Activated CD4-positive, alpha-beta T cell treated with anti-CD3 and anti-CD28 coated beads, Interleukin-2, amount 50 U/mL, for 16 hours (primary cell): ENCODE results near the gene CARNS1.

Source experiments
- DNase-seq: peaks from one replicate; pipeline ENCODE4 v3.0.0-alpha.2; 2020

CARNS1 gene

GRCh38 chr11:67376063-67376820, 39.2 kb upstream of the CARNS1 start:
- DNase-seq = no peak

DNA sequence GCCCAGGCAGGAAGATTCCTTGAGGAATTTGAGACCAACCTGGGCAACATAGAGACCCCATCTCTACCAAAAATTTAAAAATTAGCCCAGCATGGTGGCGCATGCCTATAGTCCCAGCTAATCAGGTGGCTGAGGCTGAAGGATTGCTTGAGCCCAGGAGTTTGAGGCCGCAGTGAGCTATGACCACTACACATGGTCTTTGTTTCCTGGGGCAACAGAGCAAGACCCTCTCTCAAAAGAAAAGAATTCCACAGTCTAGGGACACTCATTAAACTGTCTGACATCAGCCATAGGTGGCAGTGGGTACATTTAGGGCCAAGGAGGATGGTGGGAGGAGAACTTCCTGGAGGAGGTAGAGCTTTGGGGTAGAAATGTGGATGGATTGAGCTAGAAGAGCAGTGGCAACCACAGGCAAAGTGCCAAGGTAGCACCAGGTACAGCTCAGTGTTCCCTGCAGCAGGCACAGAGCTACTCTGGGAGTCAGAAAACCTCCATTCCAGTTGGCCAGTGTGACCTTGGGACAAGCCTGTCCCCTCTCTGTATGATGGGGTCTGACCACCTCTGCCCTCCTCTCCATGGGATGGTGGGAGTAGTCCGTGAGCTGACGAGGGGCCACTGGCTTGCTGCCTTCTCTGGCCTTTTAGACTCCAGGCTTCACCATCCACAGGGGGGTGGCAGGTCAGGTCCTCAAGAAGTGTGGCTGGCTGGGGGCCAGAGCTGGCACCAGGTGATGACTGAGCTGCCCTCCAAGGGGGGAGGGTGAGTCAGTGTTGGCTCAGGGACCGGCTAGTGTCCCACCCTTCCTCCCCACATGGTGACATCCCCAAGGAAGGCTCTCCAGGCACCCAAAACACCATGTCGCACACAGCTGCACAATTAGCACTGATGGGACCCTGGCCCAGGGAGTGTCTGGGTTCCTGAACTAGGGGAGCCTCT, 38.3 kb upstream of the CARNS1 start:
- no peak for DNase-seq

- DNase-seq = no peak
Observed at GRCh38 chr11:67378544-67378943, 36.9 kb upstream of the CARNS1 start.

DNA sequence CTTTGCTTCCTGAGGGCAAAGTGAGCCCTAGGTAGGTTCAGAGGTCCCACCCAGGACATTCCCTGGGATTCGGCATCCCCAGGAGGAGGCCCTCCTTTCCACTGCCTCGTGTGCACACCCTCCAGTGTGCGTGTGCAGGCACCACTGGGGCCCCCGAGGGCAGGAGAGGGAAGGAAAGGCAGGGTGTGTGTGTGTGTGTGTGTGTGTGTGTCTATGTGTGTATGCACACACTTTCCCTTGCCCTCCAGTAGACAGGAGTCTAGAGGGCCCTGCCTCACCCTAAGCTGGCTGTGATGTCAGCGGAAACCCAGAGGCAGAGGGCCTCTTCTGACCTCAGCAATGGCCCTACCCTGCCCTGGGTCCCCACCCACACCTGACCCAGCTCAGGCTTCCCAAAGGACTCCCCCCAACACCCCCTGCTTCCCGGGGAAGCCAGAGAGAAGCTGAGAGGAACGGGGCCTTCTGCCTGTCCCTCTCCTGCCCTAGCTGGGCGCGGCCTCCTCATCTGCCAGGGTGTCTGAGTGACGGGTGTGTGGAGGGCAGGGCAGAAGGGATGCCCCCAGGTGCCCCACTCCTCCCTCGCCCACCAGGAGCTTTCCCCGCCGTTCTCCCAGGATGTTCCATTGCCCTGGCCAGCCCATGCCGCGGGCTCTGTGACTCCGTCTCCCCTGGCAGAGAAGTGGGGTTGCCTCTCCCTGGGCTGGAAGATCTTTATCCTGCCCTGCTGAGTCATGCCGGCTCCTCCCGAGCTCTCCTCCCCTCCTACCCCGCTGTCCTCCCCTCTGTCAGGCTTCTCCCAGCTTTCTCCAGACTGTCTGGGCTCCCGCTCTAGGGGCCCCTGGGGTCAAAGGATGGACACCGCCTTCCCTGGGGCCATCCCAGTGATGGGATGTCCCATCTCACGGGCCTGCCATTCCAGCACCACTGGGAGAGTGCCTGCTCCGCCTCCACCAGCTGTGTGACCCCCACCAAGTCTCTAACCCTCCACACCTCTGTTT, 36.1 kb upstream of the CARNS1 start:
- no peak for DNase-seq

DNA sequence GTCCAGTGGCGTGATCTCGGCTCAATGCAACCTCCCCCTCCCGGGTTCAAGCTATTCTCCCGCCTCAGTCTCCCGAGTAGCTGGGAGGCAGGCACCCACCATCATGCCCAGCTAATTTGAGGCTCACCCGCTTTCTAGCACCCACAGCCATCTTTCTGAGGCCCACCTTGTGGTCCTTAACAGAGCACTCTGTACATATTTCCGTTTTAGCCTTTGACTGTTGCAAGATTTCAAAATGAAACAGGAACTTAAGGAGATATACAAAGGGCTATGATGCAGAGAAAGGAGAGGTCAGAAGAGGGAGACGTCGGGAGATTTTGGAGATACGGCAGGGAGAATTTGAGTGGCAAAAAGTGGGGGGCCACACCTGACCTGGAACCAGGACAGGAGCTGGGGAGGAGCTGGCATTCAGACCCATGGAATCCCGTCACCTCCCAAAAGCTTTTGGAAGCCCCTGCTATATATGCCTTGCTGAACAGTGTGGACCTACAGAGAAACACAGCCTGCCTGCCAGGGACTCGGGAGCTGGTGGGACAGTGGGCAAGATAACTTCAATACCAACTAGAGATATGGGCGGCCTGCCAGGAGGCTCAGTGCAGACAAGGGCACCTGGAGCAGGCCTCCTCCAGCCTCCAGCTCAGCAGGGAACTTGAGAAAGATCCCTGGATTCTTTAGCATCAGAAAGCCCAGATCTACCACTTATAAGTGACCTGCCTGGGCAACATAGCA, 34.1 kb upstream of the CARNS1 start:
- no peak for DNase-seq

DNA sequence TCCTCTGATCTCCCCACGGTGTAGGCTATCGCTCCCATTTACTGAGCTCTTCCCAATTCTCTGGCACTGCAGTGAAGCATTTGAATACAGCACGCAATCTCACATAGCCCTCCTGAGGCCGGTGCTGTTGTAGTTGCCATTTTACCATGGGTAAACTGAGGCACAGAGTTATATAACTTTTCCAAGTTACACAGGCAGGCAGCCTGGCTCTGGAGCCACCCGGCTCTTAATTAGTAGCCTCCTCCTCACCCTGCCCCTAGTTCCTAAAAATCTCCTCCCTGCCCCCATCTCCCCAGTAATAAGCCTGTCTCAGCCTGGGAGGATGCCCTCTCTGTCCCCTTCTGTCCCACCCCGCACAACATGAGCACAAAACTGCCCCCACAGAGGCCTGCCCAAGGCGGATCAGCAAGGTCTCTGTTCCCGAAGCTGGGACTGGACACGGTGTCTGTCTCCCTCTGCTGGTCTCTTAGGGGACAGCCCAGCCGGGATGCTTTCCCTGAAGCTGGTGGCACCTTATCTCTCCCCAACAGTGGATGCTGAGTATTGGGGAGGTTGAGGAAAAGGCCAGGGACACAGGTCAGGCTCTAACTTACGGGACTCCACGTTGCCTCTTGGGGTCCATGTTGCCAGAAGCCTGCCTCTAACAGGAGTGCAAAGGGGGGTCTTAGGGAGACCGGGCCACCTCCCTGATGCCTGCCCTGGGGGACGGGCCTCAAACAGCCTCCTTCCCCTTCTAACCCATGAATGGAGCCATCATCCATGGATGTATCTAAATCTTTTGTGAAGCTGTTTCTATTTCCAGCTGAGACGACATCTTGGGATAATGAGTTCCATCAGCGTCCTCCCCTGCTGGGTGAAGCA, 33.0 kb upstream of the CARNS1 start:
- peak; percentile 85 for DNase-seq

DNA sequence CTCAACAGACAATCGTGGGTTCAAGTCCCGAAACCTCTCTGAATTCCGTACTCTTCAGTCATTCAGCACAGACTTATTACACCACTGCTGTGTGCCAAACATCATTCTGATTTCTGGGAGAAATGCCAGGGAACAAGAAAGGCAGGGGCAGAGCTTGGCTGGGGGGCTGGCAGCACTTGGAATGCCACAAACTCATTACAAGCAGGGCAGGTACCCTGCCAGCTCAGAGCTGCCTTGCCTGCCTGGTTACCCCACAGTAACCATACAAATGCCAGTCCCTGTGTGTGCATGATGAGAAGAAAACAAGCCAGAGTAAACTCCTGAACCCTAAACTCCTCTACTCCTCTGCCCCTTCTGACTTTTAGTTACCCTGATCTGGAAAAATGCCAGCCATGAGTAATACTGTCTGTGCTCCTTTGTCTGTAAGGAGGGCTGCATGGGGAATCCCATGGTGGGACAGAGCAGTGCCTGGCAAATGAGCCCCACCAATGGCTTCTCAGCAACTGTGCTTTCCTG, 30.6 kb upstream of the CARNS1 start:
- no peak for DNase-seq

DNA sequence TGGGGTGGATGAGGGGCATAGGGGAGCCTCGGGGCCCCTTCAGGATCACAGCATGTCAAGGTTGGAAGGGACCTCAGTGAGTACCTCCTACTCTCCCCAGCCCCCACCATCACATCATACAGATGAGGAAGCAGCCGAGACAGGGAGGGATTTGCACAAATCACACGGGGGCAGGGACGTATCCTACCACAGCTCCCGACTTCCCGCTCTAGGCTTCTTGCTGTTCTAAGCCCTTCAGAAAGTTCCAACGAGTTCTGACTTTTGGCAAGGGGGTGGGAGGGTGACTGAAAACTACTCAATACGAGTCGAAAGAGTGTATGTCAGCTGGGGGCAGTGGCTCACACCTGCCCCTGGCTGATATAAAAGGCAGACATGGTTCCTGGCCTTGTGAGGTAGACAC, 28.4 kb upstream of the CARNS1 start:
- no peak for DNase-seq

DNA sequence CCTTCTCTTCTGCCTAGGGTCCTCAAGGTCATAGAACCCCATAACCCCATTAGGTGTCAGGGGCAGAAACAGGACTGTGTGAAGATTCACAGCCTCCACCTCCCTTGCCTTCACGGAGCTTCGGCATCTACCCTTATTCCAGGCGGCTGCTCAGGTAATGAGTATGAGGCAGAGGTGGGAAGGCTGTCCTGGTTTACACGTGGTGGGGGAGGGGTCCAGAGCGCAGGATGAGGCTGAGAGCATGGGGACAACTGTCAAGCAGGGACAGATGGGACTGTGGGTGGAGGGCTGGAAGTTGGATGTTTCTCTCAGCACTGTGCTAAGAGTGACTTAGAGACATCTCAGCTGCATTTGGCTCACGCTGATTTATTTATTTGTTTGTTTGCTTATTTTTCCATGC, 28.0 kb upstream of the CARNS1 start:
- DNase-seq = no peak

- DNase-seq = peak; percentile 47
Observed at GRCh38 chr11:67389477-67389876, 26.0 kb upstream of the CARNS1 start.

DNA sequence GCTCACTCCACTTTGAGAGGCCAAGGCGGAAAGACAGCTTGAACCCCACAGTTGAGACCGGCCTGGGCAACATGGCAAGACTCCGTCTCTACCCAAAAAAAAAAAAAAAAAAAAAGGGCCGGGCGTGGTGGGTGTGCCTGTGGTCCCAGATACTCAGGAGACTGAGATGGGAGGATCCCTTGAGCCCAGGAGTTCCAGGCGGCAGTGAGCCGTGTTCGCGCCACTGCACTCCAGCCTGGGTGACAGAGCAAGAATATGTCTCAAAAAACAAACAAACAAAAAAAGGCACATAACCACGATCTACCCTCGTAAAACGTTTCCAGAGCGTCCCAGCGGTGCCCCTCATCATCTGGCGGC, 24.6 kb upstream of the CARNS1 start:
- no peak for DNase-seq

- DNase-seq = peak; percentile 94
Observed at GRCh38 chr11:67391304-67392182, 23.9 kb upstream of the CARNS1 start, which contains the start of gene RAD9A. TSS of gene RAD9A (plus strand) at chr11:67391986. CDS start at chr11:67392045, 59 bp downstream.

GRCh38 chr11:67392183-67392715, 23.2 kb upstream of the CARNS1 start:
- DNase-seq = no peak

GRCh38 chr11:67393437-67393836, 22.0 kb upstream of the CARNS1 start:
- no peak for DNase-seq

DNA sequence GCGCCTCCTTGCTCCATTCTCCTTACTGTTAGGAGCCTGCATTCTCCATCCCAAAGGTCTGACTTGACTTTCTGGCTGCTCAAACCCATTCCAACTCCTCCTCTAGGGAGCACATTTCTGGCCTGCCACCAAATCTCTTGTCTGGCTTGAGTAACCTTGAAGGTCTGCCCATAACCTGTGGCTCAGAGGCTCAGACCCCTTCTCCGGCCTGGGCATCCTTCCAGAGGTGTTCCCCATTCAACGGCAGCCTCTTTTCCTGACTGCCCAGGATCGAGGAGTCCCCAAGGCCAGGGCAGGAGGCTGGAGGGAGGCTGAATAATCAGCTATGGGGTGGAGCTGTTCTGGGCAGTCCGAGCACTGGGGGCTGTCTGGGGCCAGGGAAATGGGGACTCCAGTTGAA, 21.5 kb upstream of the CARNS1 start:
- DNase-seq = no peak

- no peak for DNase-seq
Observed at GRCh38 chr11:67395555-67396258, 19.8 kb upstream of the CARNS1 start.

DNA sequence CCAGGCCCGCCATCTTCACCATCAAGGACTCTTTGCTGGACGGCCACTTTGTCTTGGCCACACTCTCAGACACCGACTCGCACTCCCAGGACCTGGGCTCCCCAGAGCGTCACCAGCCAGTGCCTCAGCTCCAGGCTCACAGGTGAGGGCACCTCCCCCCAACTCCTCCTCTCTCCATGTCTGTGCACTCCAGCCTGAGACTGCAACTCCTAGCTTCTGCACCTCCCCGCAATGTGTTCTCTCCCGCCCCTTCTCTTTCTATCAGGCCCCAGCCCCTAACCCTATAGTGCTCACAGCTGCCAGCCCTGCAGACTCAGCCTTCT, 19.3 kb upstream of the CARNS1 start:
- DNase-seq = no peak

GRCh38 chr11:67396587-67397389, 18.7 kb upstream of the CARNS1 start:
- no peak for DNase-seq
